ENCODE results near the gene RUBCNL. TPM values are rescaled to one million over a fixed set of nuclear protein-coding genes. Genes with fewer than 3 reads are reported as not detected.

Gene RUBCNL
- total and polyA plus RNA-seq, 2 of the 8 experiments (the other 6 are each of a cell fraction or from before 2014, with no cell fraction given): 2.6 to 4.9 TPM

- H4K5ac ChIP-seq (ENCODE audit: insufficient read length, low read depth, low read length): no peak overlapping the region
- no peak overlapping the region for H2BK5ac ChIP-seq (ENCODE audit: low read depth, low read length)
- no peak overlapping the region for H3K4me2 ChIP-seq (ENCODE audit: insufficient read depth in 1 of 2, low read depth in 2 of 2, low read length in 2 of 2)
- no peak overlapping the region for H2BK120ac ChIP-seq (replicated peaks; ENCODE audit: low read depth, low read length)
- no peaks in the 10 kb centered on the region for H4K20me1 ChIP-seq (replicated peaks in 1 of 2; ENCODE audit: control insufficient read depth in 1 of 2, insufficient read depth in 2 of 2, low read length in 2 of 2)
- no peaks in the 10 kb centered on the region for H3K23me2 ChIP-seq (ENCODE audit: low read depth, low read length)
- FAIRE-seq (no peak), DNase-seq (ENCODE audit: low read depth in 1 of 2, low spot score in 2 of 2) (no peak)
- peaks cover 2 to 10% (median 8%) of the 10 kb centered on the region in 4 experiments for H3K27me3 ChIP-seq (replicated peaks in 1 of 4; ENCODE audit: control insufficient read depth in 3 of 4, extremely low read depth in 1 of 4, insufficient read depth in 3 of 4, low read length in 3 of 4)
- no peak overlapping the region for H3K56ac ChIP-seq (replicated peaks; ENCODE audit: insufficient read length, low read depth, low read length)
- H4K8ac ChIP-seq (ENCODE audit: extremely low read depth, insufficient read depth, low read length): no peak overlapping the region
- no peaks in the 10 kb centered on the region for H3K79me1 ChIP-seq (ENCODE audit: low read depth, low read length)
- H2AK5ac ChIP-seq (ENCODE audit: low read depth, low read length): no peak overlapping the region
- H3K18ac ChIP-seq (ENCODE audit: extremely low read depth, low read length): no peak overlapping the region
- H2BK15ac ChIP-seq (ENCODE audit: low read length): no peak overlapping the region
- no peak overlapping the region for H3K4ac ChIP-seq (replicated peaks; ENCODE audit: insufficient read length, low read depth, low read length)
- no peak overlapping the region for H3K23ac ChIP-seq (ENCODE audit: insufficient read length)
- no peaks in the 10 kb centered on the region for H3K79me2 ChIP-seq (ENCODE audit: control insufficient read depth in 1 of 2, insufficient read depth in 2 of 2, low read length in 2 of 2)
- no peak overlapping the region for H4K91ac ChIP-seq (replicated peaks; ENCODE audit: insufficient read length, low read length)
- CTCF ChIA-PET (ENCODE audit: partially characterized antibody): no interaction called here
- no peaks in the 10 kb centered on the region for H3K9me3 ChIP-seq (ENCODE audit: insufficient read depth in 2 of 2, low read depth in 1 of 2, low read length in 1 of 2)
- H3K27ac ChIP-seq (ENCODE audit: low read depth, low read length): no peak overlapping the region
- H3K36me3 ChIP-seq (ENCODE audit: control insufficient read depth in 2 of 4, insufficient read depth in 4 of 4, low read length in 3 of 4): no peaks in the 10 kb centered on the region
- no peak for TF ChIP-seq KDM1A (IDR thresholded peaks at IDR 0.05; ENCODE audit: borderline replicate concordance, low read length)
- TF ChIP-seq CEBPB (IDR thresholded peaks at IDR 0.05; ENCODE audit: low read depth, low read length): no peak
- TF ChIP-seq KDM5A (IDR thresholded peaks at IDR 0.05; ENCODE audit: low read length): no peak
- no peak for TF ChIP-seq SIN3A (conservative IDR thresholded peaks at IDR 0.05 in 1 of 2, IDR thresholded peaks at IDR 0.05 in 1 of 2; ENCODE audit: low read depth in 1 of 2, low read length in 2 of 2)
- TF ChIP-seq, protein P1, sequence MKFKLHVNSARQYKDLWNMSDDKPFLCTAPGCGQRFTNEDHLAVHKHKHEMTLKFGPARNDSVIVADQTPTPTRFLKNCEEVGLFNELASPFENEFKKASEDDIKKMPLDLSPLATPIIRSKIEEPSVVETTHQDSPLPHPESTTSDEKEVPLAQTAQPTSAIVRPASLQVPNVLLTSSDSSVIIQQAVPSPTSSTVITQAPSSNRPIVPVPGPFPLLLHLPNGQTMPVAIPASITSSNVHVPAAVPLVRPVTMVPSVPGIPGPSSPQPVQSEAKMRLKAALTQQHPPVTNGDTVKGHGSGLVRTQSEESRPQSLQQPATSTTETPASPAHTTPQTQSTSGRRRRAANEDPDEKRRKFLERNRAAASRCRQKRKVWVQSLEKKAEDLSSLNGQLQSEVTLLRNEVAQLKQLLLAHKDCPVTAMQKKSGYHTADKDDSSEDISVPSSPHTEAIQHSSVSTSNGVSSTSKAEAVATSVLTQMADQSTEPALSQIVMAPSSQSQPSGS (IDR thresholded peaks at IDR 0.05; ENCODE audit: low read length): no peak
- TF ChIP-seq TAF7 (optimal IDR thresholded peaks at IDR 0.05; ENCODE audit: borderline replicate concordance, low read depth, low read length): no peak
- TF ChIP-seq YY1 (IDR thresholded peaks at IDR 0.05; ENCODE audit: low read depth, low read length): no peak
- no peak for TF ChIP-seq SIRT6 (IDR thresholded peaks at IDR 0.05; ENCODE audit: low read length)
- no peak for TF ChIP-seq SAP30 (IDR thresholded peaks at IDR 0.05; ENCODE audit: insufficient read depth, insufficient replicate concordance, low read length)
- no peak for TF ChIP-seq RNF2 (IDR thresholded peaks at IDR 0.05; ENCODE audit: borderline replicate concordance, low read depth, low read length, missing control alignments, poor library complexity, severe bottlenecking)
- TF ChIP-seq BACH1 (IDR thresholded peaks at IDR 0.05; ENCODE audit: low read length): no peak
- no peak for TF ChIP-seq BRCA1 (IDR thresholded peaks at IDR 0.05; ENCODE audit: low read depth, low read length)
- TF ChIP-seq SUZ12 (IDR thresholded peaks at IDR 0.05; ENCODE audit: low read length): no peak
- H3K9ac ChIP-seq (replicated peaks in 1 of 4; ENCODE audit: extremely low read depth in 1 of 4, low read depth in 3 of 4, low read length in 3 of 4): no peak overlapping the region
- 90% methylated on average over 2 of the region's 2 CpGs; no CpG with 5 or more reads in 1 of the 2 experiments for WGBS, 2 experiments (ENCODE audit: extremely low coverage in 1 of 2, insufficient coverage in 1 of 2, insufficient read length in 1 of 2, insufficient replicate concordance in 2 of 2, low coverage in 1 of 2, low lambda C conversion rate in 2 of 2, missing lambda C conversion rate in 1 of 2)
- no peak overlapping the region for H2BK12ac ChIP-seq (ENCODE audit: low read depth, low read length)
- H2AFZ ChIP-seq (ENCODE audit: low read length): no peak overlapping the region
- H2BK20ac ChIP-seq (ENCODE audit: low read length): no peak overlapping the region
- H3K14ac ChIP-seq (ENCODE audit: insufficient read length): no peak overlapping the region
- POLR2A ChIA-PET (ENCODE audit: partially characterized antibody): no interaction called here
- no peak overlapping the region for H3K4me3 ChIP-seq (ENCODE audit: extremely low read depth in 1 of 4, insufficient read depth in 2 of 4, low read depth in 3 of 4, low read length in 4 of 4)
- H3K4me1 ChIP-seq (replicated peaks in 1 of 4; ENCODE audit: control insufficient read depth in 3 of 4, insufficient read depth in 4 of 4, low read length in 3 of 4): peaks cover 0 to 13% (median 3%) of the 10 kb centered on the region in 4 experiments; a peak in 4 of 7 replicates
These were observed 5.9 kb upstream of the RUBCNL start for GRCh38 chr13:46392967-46393366.

Measured in H1 (cell line).